ENCODE results near the gene ROR1. TPM values are rescaled to one million over a fixed set of nuclear protein-coding genes. Genes with fewer than 3 reads are reported as not detected.

The ROR1 gene
- total and polyA plus RNA-seq, 10 of the 15 experiments (the other 5 are each of a cell fraction or from before 2014, with no cell fraction given): 0.02 to 0.08 (median 0.05) TPM; not detected in 6

- no peak for TF ChIP-seq IRF5 (IDR thresholded peaks at IDR 0.05; ENCODE audit: borderline replicate concordance)
- no peak for TF ChIP-seq ELK1 (IDR thresholded peaks at IDR 0.05; ENCODE audit: low read depth, low read length)
- no peak for TF ChIP-seq IRF3 (IDR thresholded peaks at IDR 0.05)
- TF ChIP-seq YBX1 (IDR thresholded peaks at IDR 0.05): no peak
- no peak for TF ChIP-seq REST (IDR thresholded peaks at IDR 0.05; ENCODE audit: low read depth, low read length)
- TF ChIP-seq ZBTB11 (CRISPR knock-in tag; IDR thresholded peaks at IDR 0.05): no peak
- no peak for TF ChIP-seq RCOR1 (conservative IDR thresholded peaks at IDR 0.05; ENCODE audit: low read depth, low read length)
Observed at GRCh38 chr1:64196074-64196870, 422.5 kb downstream of the ROR1 start (continued).
